ENCODE results near the gene RAPH1.
"Not testable (repeated sequence)": the region's sequence is repeated elsewhere in the genome, so short reads cannot be mapped to it uniquely, and the experiment has no call there.

The RAPH1 gene

GRCh38 chr2:203418271-203418670 is 116.8 kb downstream of the RAPH1 start:
- DNase-seq, result no peak

GRCh38 chr2:203413796-203414195 is 121.3 kb downstream of the RAPH1 start:
- no peak for DNase-seq

DNA sequence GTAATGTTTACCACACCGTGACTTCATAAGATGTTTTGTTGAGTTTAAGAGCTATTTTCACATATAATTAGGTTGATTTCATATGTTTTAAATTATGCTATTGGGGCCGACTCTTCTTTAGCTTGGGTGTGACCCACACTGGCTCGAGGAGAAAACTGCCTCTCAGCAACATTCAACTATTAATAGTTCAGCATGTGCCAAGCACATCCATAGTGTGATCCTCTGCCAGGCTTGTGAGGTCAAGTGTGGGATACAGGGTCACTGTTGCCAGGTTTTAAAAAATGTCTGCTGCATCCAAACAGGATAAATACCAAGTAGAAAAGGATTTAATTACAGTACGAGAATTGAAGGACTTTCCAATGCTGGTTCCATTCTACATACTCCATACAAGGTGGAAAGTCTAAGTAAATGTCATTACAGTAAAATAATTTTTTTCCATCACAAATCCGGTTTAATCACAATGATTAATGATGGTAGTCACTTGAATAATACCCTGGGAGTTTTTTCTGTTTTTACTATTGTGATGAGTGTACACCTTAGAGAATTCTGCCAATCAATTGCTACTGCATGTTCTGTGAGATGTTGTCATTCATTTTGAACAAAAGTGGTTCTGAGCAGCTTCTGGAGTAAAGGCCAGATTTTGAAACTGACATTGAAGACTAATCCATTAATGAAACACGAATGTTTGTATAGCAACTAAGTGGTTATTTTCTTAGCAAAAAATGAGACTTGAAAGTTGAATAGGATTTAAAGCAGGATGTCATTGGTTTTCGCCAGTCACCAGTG is 122.4 kb downstream of the RAPH1 start:
- no peak for DNase-seq

- DNase-seq, result no peak
Measured at GRCh38 chr2:203407496-203407895, 127.6 kb downstream of the RAPH1 start.

DNA sequence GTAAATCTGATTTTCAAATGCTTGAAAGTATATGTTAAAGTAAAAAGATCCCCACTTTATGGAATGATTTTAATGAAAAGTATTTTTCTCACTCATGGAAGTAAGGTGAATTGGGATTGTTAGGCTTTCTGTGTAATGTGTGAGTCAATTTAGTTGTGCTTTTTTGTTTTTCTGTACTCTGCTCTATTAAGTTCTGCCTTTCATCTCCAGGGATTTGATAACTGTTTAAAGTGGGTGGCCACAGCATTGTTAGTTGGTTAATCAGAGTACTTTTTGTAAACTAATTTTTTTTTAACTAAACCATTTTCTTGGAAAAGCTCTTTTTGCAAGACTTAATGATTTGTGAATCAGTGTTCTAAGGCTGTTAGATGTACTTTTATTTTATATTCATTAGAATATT is 130.1 kb downstream of the RAPH1 start:
- no peak for DNase-seq

DNA sequence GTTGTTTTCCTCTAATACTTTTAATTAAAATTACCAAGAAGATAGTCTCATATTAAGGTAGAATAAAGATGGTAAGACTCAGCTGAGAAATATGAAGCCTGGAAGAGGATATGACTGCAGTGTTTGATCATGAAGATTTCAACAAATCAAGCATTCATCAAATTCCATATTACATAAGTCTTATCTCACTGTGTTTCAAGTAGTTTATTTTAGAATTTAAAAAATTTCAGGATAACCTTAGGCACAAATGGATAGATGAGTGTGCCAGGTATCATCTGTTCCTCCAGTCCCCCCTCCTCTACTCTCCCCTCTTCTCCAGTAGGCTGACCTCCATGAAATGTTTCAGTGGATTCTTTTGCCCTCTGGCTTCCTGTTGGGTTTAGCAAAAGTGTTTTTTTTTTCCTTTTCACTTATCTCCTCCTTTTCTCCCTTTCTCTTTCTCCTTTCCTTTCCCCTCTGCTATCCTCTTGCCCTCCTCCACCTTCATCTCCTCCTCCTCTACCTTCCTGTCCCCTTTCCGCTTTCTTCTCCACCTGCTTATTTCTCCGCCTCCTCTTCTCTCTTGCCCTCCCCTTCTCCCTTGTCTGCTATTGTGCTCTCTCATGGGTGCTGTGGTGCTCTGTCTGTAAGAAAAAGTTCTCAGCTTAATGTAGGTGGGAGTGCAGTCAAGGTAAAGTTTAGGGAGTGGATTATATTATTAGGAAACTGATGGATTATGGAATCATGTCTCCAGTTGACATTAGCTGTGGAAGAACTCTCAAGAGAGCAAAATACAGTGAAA is 134.1 kb downstream of the RAPH1 start:
- no peak for DNase-seq

GRCh38 chr2:203399031-203399430 is 136.1 kb downstream of the RAPH1 start:
- no peak for DNase-seq

DNA sequence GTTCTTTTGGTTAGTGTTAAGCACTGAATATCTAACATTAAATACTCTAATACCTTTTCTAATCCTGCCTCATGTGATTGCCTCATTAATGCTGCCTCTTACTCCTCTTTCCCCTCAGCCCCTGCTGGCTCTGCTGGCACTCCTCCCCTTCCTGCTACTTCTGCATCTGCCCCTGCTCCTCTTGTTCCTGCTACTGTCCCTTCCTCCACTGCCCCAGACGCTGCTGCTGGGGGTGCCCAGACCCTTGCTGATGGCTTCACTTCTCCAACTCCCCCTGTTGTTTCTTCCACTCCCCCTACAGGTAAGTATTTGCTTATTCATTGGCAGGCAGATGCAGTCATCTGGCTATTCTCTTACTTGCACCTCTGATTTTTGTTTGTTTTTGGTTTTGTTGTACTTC is 138.4 kb downstream of the RAPH1 start:
- DNase-seq, result no peak

DNA sequence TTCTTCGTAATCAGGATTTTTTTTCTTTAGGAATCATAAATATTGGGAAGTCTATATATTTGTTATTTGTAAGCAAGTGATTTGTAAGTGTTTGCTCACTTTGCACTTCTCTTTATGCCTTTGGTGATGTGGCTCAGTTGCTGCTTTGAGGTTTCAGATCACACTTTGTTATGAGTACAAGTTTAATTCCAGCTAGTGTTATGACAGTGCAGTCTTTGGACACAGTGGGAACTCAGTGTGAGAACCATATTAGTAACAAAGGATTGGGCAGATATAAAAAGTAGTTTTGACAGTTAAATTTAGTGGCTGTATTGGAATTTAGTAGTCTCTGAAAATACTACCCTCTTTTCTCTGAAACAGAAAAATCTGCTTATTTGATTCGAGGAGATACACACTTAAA is 139.2 kb downstream of the RAPH1 start:
- DNase-seq, result no peak

DNA sequence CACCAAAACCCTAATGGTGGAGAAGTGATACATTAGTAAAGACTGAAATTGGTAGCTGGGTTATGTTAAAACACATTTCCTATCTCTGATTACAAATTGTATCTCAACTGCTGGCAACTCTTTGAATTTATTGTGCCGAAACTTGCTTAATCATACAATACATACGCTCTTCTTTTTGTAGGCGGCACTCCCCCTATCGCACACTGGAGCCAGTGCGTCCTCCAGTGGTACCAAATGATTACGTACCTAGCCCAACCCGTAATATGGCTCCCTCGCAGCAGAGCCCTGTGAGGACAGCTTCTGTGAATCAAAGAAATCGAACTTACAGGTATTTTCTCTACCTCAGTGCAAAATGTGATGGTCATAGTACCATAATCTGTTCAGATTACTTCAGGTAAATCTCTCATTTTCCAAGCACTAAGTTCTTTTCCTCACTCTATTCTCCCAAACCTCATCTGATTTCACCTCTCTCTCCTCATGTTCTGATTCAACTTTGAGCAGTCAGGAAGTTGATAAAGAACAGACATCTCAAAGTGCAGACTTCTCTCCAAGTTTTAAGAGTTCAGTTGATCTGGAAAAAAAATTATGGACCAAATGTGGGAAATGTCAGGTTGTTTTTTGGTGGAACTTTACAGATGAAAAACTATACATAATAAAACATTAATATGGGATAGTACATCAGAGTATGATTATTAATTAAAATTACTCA is 140.4 kb downstream of the RAPH1 start:
- DNase-seq, result no peak

DNA sequence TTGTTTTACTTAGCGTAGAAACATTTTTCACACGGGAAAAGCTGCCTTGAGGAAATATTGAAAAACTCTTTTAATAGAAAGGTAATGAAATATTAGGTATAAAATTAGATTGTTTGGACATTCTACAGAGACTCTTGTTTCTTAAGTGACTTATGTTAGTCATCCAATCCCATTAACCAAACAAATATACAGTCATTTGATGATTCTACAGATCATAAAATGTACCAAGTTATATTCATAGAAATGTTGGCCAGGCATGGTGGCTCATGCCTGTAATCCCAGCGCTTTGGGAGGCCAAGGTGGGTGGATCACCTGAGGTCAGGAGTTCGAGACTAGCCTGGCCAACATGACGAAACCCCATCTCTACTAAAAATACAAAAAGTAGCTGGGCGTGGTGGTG is 146.9 kb downstream of the RAPH1 start:
- not testable (repeated sequence) for DNase-seq

GRCh38 chr2:203383038-203383437 is 152.1 kb downstream of the RAPH1 start:
- DNase-seq, result no peak

GRCh38 chr2:203379156-203379555 is 155.9 kb downstream of the RAPH1 start:
- no peak for DNase-seq

DNA sequence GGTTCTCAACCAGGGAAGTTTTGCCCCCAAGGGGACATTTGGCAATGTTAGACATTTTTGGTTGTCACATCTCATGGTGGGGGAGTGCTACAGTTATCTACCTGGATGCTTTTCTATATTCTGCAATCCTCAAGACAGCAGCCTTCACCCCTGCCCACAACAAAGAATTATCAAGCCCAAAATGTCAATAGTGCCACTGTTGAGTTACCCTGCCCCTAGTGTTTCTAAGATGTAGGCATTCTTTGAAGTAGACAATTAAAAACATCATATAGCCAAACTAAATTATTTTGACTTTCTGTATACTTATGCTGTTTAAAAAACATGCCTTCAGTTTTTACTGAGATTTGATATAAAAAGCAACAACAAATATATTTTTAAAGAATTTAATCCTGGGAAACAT is 158.9 kb downstream of the RAPH1 start:
- DNase-seq, result no peak

DNA sequence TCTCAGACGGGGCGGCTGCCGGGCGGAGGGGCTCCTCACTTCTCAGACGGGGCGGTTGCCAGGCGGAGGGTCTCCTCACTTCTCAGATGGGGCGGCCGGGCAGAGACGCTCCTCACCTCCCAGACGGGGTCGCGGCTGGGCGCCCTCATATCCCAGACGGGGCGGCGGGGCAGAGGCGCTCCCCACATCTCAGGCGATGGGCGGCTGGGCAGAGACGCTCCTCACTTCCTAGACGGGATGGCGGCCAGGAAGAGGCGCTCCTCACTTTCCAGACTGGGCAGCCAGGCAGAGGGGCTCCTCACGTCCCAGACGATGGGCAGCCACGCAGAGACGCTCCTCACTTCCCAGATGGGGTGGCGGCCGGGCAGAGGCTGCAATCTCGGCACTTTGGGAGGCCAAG is 162.4 kb downstream of the RAPH1 start:
- DNase-seq, result not testable (repeated sequence)

DNA sequence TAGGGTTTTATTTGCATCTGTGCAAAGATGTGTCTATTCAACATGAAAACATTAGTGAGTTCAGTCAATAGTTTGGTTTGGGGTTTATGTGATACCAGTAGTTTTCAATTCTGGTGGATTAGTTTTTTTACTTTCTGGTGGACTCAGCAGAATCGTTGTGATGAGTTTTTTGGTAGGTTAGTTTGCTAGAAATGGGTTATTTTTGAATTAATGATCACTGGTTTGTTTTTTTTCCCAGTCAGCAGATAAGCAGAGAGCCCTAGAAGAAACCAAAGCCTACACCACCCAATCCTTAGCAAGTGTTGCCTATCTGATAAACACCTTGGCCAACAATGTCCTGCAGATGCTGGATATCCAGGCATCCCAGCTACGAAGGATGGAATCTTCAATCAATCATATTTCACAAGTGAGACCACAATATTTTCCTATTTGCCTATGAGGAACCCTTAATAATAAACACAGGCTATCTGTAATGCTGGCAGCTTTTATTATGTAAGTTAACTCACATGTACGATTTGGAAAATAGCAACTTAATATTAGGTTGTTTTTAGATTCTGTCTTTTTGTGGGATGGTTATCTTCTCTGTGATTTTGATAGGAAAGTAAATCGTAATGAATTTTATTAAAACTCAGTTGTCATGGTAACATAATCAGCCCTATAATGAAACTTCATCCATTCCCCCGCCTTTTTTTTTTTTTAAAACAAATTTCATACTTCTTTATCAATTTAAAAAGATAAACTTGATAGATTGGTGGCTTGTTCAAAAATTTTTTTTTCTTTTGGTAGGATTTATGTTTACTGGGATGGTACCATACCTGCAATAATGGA is 168.2 kb downstream of the RAPH1 start:
- DNase-seq, result no peak

- no peak for DNase-seq
Measured at GRCh38 chr2:203361922-203362321, 173.2 kb downstream of the RAPH1 start.

DNA sequence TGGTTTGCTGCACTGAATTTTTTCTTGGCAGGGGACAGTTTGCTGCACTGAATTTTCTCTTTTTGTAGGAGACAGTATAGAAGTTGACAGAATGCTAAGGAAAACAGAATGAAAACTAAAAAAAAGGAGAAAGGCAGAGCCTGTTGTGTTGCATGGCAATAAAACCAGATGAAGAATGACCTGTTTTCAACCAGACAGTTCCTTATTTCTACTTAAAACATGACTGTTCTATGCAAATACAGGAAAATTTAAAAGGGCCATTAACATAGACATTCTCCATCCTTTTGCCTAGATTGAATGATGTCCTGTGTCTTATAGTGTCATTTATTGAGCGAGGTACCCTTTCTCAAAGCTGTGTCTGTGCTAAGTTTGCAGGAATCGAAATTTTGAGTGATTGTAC is 173.6 kb downstream of the RAPH1 start:
- DNase-seq, result no peak

GRCh38 chr2:203360833-203361430 is 174.2 kb downstream of the RAPH1 start:
- DNase-seq, result no peak

- DNase-seq, result no peak
Measured at GRCh38 chr2:203359450-203359849, 175.7 kb downstream of the RAPH1 start.

DNA sequence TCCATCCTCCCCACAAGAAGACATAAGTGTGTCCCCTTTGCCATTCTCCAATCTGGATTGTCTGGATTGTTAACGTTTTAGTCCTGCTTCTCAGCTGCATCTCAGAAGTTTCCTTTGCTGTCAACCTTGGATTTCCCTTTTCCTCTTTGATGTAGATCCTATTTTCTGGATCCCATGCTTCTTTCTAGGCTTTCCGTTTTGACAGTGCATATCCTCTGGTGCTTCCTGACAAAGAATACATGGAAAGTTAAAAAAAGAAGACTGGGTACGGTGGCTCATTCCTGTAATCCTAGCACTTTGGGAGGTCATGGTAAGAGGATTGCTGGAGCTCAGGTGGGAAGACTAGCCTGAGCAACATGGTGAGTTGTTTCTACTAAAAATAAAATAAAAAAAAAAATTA is 180.1 kb downstream of the RAPH1 start:
- DNase-seq, result no peak

DNA sequence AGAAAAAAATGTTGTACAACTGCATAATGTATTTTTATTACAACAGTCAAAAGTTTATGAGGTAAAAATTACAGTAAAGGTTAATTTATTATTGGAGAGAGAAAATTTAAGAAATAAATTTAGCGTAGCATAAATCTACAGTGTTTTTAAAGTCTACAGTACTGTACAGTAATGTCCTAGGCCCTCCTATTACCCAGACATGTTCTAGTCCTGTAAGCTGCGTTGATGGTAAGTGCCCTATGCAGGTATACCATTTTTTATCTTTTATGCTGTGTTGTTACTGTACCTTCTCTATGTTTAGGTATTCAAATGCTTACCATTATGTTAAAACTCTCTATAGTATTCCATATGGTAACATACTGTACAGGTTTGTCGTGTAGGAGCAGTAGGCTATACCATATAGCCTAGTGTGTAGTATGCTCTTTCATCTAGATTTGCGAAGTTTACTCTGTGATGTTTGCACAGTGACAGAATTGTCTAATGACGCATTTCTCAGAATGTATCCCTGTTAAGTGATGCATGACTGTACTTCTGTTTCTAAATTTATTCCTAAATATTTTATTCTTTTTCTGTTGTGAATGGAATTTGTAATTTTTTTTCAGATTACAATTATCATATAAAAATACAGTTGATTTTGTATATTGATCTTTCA is 182.4 kb downstream of the RAPH1 start:
- no peak for DNase-seq

All from NCI-H446 treated with DMSO at 0.1 percent for 48 hours (cell line).